Right lobe of liver (tissue), 4 donors: ENCODE data around the gene FGF6.

Source experiments
- POLR2A ChIP-seq: fragments of 450-650 bp; IDR thresholded peaks from one replicate; pipeline ENCODE4 v1.6.1; 2017; ENCODE audit warnings: antibody characterized with exemption, mild to moderate bottlenecking
- TF ChIP-seq, protein P1 (sequence below), 4 donors: fragments of 200-600 bp in 3 of 4; fragments of 450-650 bp in 1 of 4; IDR thresholded peaks; one replicate each; pipeline versions ENCODE4 v1.5.1 to v1.8.0; 2016 to 2022; ENCODE audit warnings: antibody characterized with exemption in 4 of 4, mild to moderate bottlenecking in 2 of 4
- donor health status: DM: no; HTN: no; CAD: no.
- donor health status: DM: no; HTN: no; CAD: no.
- donor health status: DM: no; HTN: yes; CAD: no.

DNA sequence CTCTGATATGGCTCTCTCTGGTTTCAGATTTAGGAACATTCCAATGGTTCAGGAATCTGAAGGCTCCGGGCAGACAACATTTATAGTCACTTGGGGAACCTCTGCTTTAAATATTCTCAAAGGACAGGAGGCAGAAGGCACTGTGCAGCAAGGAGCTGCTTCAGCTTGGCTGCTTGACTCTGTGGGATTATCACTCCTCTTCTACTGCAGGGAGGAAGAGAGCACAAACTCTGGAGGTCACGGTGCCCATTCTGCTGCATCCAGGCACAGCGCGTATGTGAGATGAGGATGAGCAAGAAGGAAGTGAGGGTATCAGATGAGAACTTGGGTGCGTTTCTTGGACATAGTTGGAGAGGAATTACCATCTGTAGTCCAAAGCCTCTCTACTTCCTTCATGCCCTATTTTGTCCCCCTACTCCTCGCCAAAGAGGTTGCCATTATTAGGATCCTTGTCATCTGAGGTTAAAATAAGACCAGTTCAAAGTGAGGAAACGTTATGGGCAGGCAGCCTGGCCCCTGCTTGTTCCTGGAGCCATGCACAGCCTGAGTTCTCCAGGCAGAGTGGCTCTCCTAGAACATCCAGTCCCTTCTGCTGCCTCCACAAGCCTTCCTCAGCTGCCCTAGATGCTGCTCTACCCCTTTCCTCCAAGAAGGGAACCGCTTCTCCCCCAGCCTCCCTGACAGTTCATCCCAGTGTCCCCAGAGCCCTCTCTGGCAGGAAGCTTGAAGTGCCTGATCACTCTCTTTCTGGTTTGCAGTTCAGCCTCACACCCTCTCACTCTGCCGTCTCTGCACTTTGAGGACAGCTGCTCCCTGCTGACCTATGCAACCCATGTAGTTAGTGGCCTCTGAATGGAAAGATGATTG is 12.5 kb downstream of the FGF6 start:
- TF ChIP-seq, protein P1, sequence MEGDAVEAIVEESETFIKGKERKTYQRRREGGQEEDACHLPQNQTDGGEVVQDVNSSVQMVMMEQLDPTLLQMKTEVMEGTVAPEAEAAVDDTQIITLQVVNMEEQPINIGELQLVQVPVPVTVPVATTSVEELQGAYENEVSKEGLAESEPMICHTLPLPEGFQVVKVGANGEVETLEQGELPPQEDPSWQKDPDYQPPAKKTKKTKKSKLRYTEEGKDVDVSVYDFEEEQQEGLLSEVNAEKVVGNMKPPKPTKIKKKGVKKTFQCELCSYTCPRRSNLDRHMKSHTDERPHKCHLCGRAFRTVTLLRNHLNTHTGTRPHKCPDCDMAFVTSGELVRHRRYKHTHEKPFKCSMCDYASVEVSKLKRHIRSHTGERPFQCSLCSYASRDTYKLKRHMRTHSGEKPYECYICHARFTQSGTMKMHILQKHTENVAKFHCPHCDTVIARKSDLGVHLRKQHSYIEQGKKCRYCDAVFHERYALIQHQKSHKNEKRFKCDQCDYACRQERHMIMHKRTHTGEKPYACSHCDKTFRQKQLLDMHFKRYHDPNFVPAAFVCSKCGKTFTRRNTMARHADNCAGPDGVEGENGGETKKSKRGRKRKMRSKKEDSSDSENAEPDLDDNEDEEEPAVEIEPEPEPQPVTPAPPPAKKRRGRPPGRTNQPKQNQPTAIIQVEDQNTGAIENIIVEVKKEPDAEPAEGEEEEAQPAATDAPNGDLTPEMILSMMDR (IDR thresholded peaks at IDR 0.05), result no peak
- TF ChIP-seq POLR2A, result no peak
